HFF-Myc (cell line): ENCODE data around the gene TUT4.

ENCODE experiments used
- DNase-seq: peaks from one replicate; pipeline ENCODE4 v3.0.0-alpha.2; 2011; ENCODE audit warnings: low read depth; ENCODE audit errors: extremely low read depth
- H3K4me3 ChIP-seq: replicated peaks from 2 replicates; pipeline ENCODE4 v1.5.1; 2011; ENCODE audit warnings: low read depth, mild to moderate bottlenecking, control low read depth, low read length
- CTCF ChIP-seq: IDR thresholded peaks from 2 replicates; pipeline ENCODE4 v1.5.1; 2012; ENCODE audit warnings: mild to moderate bottlenecking, low read depth, low read length, control low read depth; ENCODE audit errors: missing control alignments

Gene TUT4

GRCh38 chr1:52477876-52478275, 75.0 kb downstream of the TUT4 start:
- DNase-seq = no peak
- no peak overlapping the region for H3K4me3 ChIP-seq
- no peak for TF ChIP-seq CTCF

GRCh38 chr1:52476943-52477342, 75.9 kb downstream of the TUT4 start:
- no peak for DNase-seq
- H3K4me3 ChIP-seq = no peak overlapping the region
- no peak for TF ChIP-seq CTCF

- no peak for TF ChIP-seq CTCF
- no peak overlapping the region for H3K4me3 ChIP-seq
- no peak for DNase-seq
These were observed 78.1 kb downstream of the TUT4 start for GRCh38 chr1:52474807-52475206.

GRCh38 chr1:52473039-52473438, 79.9 kb downstream of the TUT4 start:
- H3K4me3 ChIP-seq = no peak overlapping the region
- DNase-seq = no peak
- TF ChIP-seq CTCF = no peak

GRCh38 chr1:52472384-52472783, 80.5 kb downstream of the TUT4 start:
- TF ChIP-seq CTCF = no peak
- no peak overlapping the region for H3K4me3 ChIP-seq
- DNase-seq = no peak

- no peak overlapping the region for H3K4me3 ChIP-seq
- DNase-seq = no peak
- TF ChIP-seq CTCF = no peak
These were observed 83.8 kb downstream of the TUT4 start for GRCh38 chr1:52469108-52469507.

- H3K4me3 ChIP-seq = no peak overlapping the region
These were observed 89.0 kb downstream of the TUT4 start for GRCh38 chr1:52463891-52464290.

More at GRCh38 chr1:52463891-52464290, 89.0 kb downstream of the TUT4 start:
- TF ChIP-seq CTCF = no peak
- no peak for DNase-seq
